Prostate gland (tissue), 2 donors: ENCODE data around the gene COQ4. TPM values are rescaled to one million over a fixed set of nuclear protein-coding genes. Genes with fewer than 3 reads are reported as not detected.

Experiments
- DNase-seq: peaks from one replicate; pipeline ENCODE4 v3.0.0-alpha.2; 2019; ENCODE audit warnings: low spot score
- H3K27ac ChIP-seq, 2 donors: fragments of 200-600 bp; sonication (generic); 2 replicates each; pipeline ENCODE4 v1.5.1; 2017 to 2019
- H3K27me3 ChIP-seq: fragments of 200-600 bp; sonication (generic); replicated peaks from 2 replicates; pipeline ENCODE4 v1.5.1; 2019; ENCODE audit not compliant: insufficient read depth
- H3K36me3 ChIP-seq, 2 donors: fragments of 200-600 bp; sonication (generic); 1 replicate in 1 of 2; 2 replicates in 1 of 2; pipeline versions ENCODE4 v1.5.1 to v1.8.1; 2017 to 2019
- H3K4me1 ChIP-seq: fragments of 200-600 bp; sonication (generic); replicated peaks from 2 replicates; pipeline ENCODE4 v1.5.1; 2019
- H3K4me3 ChIP-seq, 2 donors: fragments of 200-600 bp; sonication (generic); 2 replicates each; pipeline ENCODE4 v1.5.1; 2017 to 2019
- H3K9me3 ChIP-seq: fragments of 200-600 bp; sonication (generic); 2 replicates; pipeline ENCODE4 v1.5.1; 2017
- POLR2A ChIP-seq: fragments of 450-650 bp; IDR thresholded peaks from one replicate; pipeline ENCODE4 v1.6.1; 2016; ENCODE audit warnings: antibody characterized with exemption, mild to moderate bottlenecking
- POLR2AphosphoS5 ChIP-seq: sonication (generic); formaldehyde crosslinking; IDR thresholded peaks from one replicate; pipeline ENCODE4 v1.6.1; 2017; ENCODE audit warnings: antibody characterized with exemption
- WGBS: methylation state at CpG from one replicate; pipeline ENCODE4 v1.1.5; 2018; 5-methylcytosine and 5-hydroxymethylcytosine counted together
- intact Hi-C: fragments of 100-400 bp; cut with DNase I; formaldehyde crosslinking; loops from one replicate; pipeline ENCODE4 v1.14.2; 2022
- total RNA-seq, 2 donors: library from RNA; depleted of rRNA; stranded (reverse); fragments of >200 nt; gene quantifications; one replicate each; pipeline ENCODE4 v1.1.0, GENCODE V29; 2016
- TF ChIP-seq, protein P1 (sequence below), 4 experiments: fragments of 200-600 bp in 2 of 4; fragments of 450-650 bp in 2 of 4; sonication (generic) in 2 of 4; IDR thresholded peaks; 1 replicate in 3 of 4; 2 replicates in 1 of 4; pipeline ENCODE4 v1.5.1; 2016 to 2019; ENCODE audit warnings: antibody characterized with exemption in 4 of 4, mild to moderate bottlenecking in 2 of 4, moderate library complexity in 2 of 4

Gene COQ4
- total RNA-seq, 2 donors from 2014 or later = 57.5 to 89.6 TPM

DNA sequence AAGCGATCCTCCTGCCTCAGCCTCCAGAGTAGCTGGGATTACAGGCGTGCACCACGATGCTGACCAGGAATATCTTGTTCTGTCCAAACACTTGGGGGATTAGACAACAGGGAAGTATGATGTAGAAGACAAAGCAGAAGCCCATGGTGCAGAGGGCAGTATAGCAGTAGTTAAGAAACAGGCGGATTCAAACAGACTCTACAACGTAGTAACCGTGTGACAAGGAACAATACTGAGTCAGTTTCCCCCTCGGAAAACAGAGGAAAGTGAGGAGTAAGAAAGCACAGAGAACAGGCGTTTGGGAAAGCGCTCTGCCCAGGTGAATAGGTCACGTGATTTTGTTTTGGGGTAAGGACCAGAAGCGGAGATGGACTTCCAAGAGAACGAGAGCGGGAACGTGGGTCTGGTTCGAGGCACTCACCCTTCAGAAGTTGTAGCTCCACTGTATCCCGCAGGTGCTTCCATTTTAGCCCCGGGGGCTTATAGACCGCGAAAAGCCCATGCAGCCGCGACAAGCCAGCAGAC lies 698 bp upstream of the COQ4 start:
- no peak for DNase-seq
- intact Hi-C loops = no loop called here
- Histone ChIP-seq H3K4me3 (peak overlapping the region; percentile 70 to 86), H3K27ac (peak overlapping the region; percentile 81 to 92), H3K4me1 (peaks cover 10% of the 10 kb centered on the region), H3K36me3 (peaks cover under 1 to 5% of the 10 kb centered on the region in 2 donors), H3K9me3 (no peaks in the 10 kb centered on the region), H3K27me3 (no peaks in the 10 kb centered on the region)
- 1% methylated on average over 21 of the region's 21 CpGs for WGBS
- no peak for TF ChIP-seq POLR2AphosphoS5
- TF ChIP-seq, protein P1, sequence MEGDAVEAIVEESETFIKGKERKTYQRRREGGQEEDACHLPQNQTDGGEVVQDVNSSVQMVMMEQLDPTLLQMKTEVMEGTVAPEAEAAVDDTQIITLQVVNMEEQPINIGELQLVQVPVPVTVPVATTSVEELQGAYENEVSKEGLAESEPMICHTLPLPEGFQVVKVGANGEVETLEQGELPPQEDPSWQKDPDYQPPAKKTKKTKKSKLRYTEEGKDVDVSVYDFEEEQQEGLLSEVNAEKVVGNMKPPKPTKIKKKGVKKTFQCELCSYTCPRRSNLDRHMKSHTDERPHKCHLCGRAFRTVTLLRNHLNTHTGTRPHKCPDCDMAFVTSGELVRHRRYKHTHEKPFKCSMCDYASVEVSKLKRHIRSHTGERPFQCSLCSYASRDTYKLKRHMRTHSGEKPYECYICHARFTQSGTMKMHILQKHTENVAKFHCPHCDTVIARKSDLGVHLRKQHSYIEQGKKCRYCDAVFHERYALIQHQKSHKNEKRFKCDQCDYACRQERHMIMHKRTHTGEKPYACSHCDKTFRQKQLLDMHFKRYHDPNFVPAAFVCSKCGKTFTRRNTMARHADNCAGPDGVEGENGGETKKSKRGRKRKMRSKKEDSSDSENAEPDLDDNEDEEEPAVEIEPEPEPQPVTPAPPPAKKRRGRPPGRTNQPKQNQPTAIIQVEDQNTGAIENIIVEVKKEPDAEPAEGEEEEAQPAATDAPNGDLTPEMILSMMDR (IDR thresholded peaks at IDR 0.05) = no peak
- TF ChIP-seq POLR2A = no peak

DNA sequence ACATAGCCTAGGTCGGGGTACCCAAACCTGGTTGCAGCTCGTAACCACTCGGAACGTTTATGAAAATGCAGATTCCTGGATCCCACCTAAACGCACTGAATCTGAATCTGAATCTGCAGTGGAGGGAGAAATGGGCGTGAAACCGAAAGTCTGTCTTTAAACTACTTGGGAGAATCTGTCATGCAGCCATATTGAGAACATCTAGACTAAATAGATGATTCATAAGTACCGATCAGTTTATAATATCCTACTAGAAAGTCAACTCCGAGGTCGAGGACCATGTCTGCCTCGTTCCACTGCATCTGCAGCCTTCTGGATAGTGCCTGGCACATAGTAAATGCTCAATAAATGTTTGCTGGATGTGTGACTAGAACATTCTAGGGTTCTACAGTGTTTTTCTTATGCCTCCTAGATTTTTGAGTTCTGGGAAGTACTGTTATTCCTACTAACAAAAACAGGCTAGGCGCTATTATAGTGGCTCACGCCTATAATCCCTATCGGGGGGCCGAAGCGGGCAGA lies 632 bp downstream of the COQ4 start:
- no peak for DNase-seq
- 24% methylated on average over 16 of the region's 16 CpGs for WGBS
- Histone ChIP-seq H3K36me3 (peaks cover 0 to 5% of the 10 kb centered on the region in 2 donors), H3K27ac (peak overlapping the region; percentile 81 to 92), H3K9me3 (no peaks in the 10 kb centered on the region), H3K4me3 (peak overlapping the region; percentile 70 to 86), H3K27me3 (no peaks in the 10 kb centered on the region), H3K4me1 (peaks cover 10% of the 10 kb centered on the region)
- TF ChIP-seq POLR2A (no peak), POLR2AphosphoS5 (no peak)
- TF ChIP-seq, protein P1 (IDR thresholded peaks at IDR 0.05) = no peak
- intact Hi-C loops = no loop called here

DNA sequence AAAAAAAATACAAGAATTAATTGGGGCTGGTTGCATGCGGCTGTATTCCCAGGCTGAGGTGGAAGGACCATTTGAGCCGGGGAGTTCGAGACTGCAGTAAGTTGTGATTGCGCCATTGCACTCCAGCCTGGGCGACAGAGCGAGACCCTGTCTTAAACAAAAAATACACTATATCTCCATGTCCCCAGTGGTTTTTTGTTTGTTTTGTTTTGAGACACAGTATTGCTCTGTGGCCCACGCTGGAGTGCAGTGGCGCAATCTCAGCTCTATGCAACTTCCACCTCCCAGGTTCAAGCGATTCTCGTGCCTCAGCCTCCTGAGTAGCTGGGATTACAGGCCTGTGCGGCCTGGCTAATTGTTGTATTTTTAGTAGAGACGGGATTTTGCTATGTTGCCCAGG lies 1.2 kb downstream of the COQ4 start:
- Histone ChIP-seq H3K27ac (no peak overlapping the region), H3K27me3 (no peaks in the 10 kb centered on the region), H3K9me3 (no peaks in the 10 kb centered on the region), H3K4me1 (peaks cover 10% of the 10 kb centered on the region), H3K36me3 (peaks cover 0 to 5% of the 10 kb centered on the region in 2 donors), H3K4me3 (peak overlapping the region; percentile 70 to 86)
- no peak for TF ChIP-seq POLR2A
- TF ChIP-seq, protein P1 (IDR thresholded peaks at IDR 0.05) = no peak
- TF ChIP-seq POLR2AphosphoS5 = no peak
- no peak for DNase-seq
- WGBS = 81% methylated on average over 12 of the region's 12 CpGs
- intact Hi-C loops = no loop called here

DNA sequence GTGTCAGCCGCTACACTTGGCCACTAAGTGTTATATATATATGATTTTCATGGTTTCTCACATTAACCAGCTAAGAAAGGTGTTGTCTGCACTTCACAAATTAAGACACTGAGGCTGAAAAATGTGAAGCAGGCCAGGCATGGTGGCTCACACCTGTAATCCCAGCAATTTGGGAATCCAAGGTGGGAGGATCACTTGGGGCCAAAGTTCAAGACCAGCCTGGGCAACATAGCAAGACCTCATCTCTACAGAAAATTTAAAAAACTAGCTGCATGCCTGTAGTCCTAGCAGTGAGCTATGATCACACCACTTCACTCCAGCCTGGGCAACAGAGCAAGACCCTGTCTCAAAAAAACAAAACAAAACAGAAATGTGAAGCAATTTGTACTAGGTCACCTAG lies 1.8 kb downstream of the COQ4 start:
- TF ChIP-seq POLR2A (no peak), POLR2AphosphoS5 (no peak)
- TF ChIP-seq, protein P1 (IDR thresholded peaks at IDR 0.05) = no peak

DNA sequence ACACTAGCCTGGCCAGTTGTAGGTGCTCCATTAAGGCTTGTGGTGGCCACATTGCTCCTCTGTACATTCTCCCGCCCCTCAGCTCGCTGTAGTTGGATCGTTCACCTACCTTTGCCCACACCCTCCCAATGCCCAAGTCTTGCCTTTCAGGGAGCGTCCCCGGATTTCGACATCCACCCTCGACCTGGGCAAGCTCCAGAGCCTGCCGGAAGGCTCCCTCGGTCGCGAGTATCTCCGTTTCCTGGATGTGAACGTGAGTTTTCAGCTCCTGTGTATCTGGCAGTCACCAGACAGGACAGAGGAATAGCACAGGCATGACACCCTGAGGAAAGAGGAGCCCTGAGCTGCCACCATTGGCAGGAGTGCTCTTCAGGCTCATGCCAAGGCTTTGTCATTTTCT lies 3.0 kb downstream of the COQ4 start:
- Histone ChIP-seq H3K9me3 (no peaks in the 10 kb centered on the region), H3K4me1 (peaks cover 10% of the 10 kb centered on the region), H3K36me3 (peaks cover 0 to 5% of the 10 kb centered on the region in 2 donors), H3K27ac (no peak overlapping the region), H3K27me3 (no peaks in the 10 kb centered on the region), H3K4me3 (no peak overlapping the region)
- DNase-seq = no peak
- intact Hi-C loops = no loop called here
- WGBS = 88% methylated on average over 13 of the region's 13 CpGs
- no peak for TF ChIP-seq POLR2AphosphoS5
- no peak for TF ChIP-seq POLR2A
- TF ChIP-seq, protein P1 (IDR thresholded peaks at IDR 0.05) = no peak

More for the DNA sequence above, 1.8 kb downstream of the COQ4 start:
- 95% methylated on average over 1 of the region's 1 CpG for WGBS
- Histone ChIP-seq H3K4me1 (peaks cover 10% of the 10 kb centered on the region), H3K36me3 (peaks cover 0 to 5% of the 10 kb centered on the region in 2 donors), H3K27me3 (no peaks in the 10 kb centered on the region), H3K9me3 (no peaks in the 10 kb centered on the region), H3K4me3 (no peak overlapping the region), H3K27ac (no peak overlapping the region)
- no peak for DNase-seq
- intact Hi-C loops = no loop called here
